ENCODE results near the gene PCSK5. TPM values are rescaled to one million over a fixed set of nuclear protein-coding genes. Genes with fewer than 3 reads are reported as not detected.

The PCSK5 gene
- total and polyA plus RNA-seq, 2 of the 8 experiments (the other 6 are each of a cell fraction or from before 2014, with no cell fraction given), result 5.5 to 10.7 TPM

GRCh38 chr9:76151267-76151666 lies 260.8 kb downstream of the PCSK5 start:
- H3K4ac ChIP-seq (replicated peaks; ENCODE audit: insufficient read length, low read depth, low read length), result no peak overlapping the region
- TF ChIP-seq NANOG (IDR thresholded peaks at IDR 0.05; ENCODE audit: insufficient read depth, low read depth, low read length, poor library complexity, severe bottlenecking) (no peak), POLR2AphosphoS5 (IDR thresholded peaks at IDR 0.05; ENCODE audit: low read depth, low read length) (no peak), TEAD4 (IDR thresholded peaks at IDR 0.05; ENCODE audit: low read depth, low read length) (no peak), EZH2 (IDR thresholded peaks at IDR 0.05; ENCODE audit: low read depth, low read length, severe bottlenecking) (no peak), USF2 (IDR thresholded peaks at IDR 0.05; ENCODE audit: low read length) (no peak)
- H3K23ac ChIP-seq (ENCODE audit: insufficient read length), result no peak overlapping the region
- no peaks in the 10 kb centered on the region for H3K9me3 ChIP-seq (ENCODE audit: insufficient read depth in 2 of 2, low read depth in 1 of 2, low read length in 1 of 2)
- no peak overlapping the region for H4K8ac ChIP-seq (ENCODE audit: extremely low read depth, insufficient read depth, low read length)
- 0 out of 7 replicates have a peak, but pooled peaks cover 0 to 3% (median 0%) of the 10 kb centered on the region in 4 experiments for H3K4me1 ChIP-seq (replicated peaks in 1 of 4; ENCODE audit: control insufficient read depth in 3 of 4, insufficient read depth in 4 of 4, low read length in 3 of 4)
- H2AFZ ChIP-seq (ENCODE audit: low read length), result no peak overlapping the region
- H2BK20ac ChIP-seq (ENCODE audit: low read length), result no peak overlapping the region
- no peak overlapping the region for H3K27ac ChIP-seq (ENCODE audit: low read depth, low read length)
- no peak overlapping the region for H2AK5ac ChIP-seq (ENCODE audit: low read depth, low read length)
- H3K4me3 ChIP-seq (ENCODE audit: extremely low read depth in 1 of 4, insufficient read depth in 2 of 4, low read depth in 3 of 4, low read length in 4 of 4), result no peak overlapping the region
- no peaks in the 10 kb centered on the region for H3K36me3 ChIP-seq (ENCODE audit: control insufficient read depth in 2 of 4, insufficient read depth in 4 of 4, low read length in 3 of 4)
- CTCF ChIA-PET (ENCODE audit: partially characterized antibody), result no interaction called here
- no peak overlapping the region for H3K14ac ChIP-seq (ENCODE audit: insufficient read length)
- H4K91ac ChIP-seq (replicated peaks; ENCODE audit: insufficient read length, low read length), result no peak overlapping the region
- FAIRE-seq, result no peak
- no peaks in the 10 kb centered on the region for H3K23me2 ChIP-seq (ENCODE audit: low read depth, low read length)
- DNase-seq (ENCODE audit: low read depth in 1 of 2, low spot score in 2 of 2), result no peak
- no peaks in the 10 kb centered on the region for H3K27me3 ChIP-seq (replicated peaks in 1 of 4; ENCODE audit: control insufficient read depth in 3 of 4, extremely low read depth in 1 of 4, insufficient read depth in 3 of 4, low read length in 3 of 4)
- H3K9ac ChIP-seq (replicated peaks in 1 of 4; ENCODE audit: extremely low read depth in 1 of 4, low read depth in 3 of 4, low read length in 3 of 4), result peak overlapping the region in 1 of 4 experiments; percentile 4; a peak in 1 of 7 replicates
- 75% methylated on average over 5 of the region's 5 CpGs; no CpG with 5 or more reads in 1 of the 2 experiments for WGBS, 2 experiments (ENCODE audit: extremely low coverage in 1 of 2, insufficient coverage in 1 of 2, insufficient read length in 1 of 2, insufficient replicate concordance in 2 of 2, low coverage in 1 of 2, low lambda C conversion rate in 2 of 2, missing lambda C conversion rate in 1 of 2)
- no peak overlapping the region for H2BK15ac ChIP-seq (ENCODE audit: low read length)
- no peak overlapping the region for H3K18ac ChIP-seq (ENCODE audit: extremely low read depth, low read length)
- no peak overlapping the region for H3K4me2 ChIP-seq (ENCODE audit: insufficient read depth in 1 of 2, low read depth in 2 of 2, low read length in 2 of 2)
- H3K79me2 ChIP-seq (ENCODE audit: control insufficient read depth in 1 of 2, insufficient read depth in 2 of 2, low read length in 2 of 2), result no peaks in the 10 kb centered on the region
- H3K79me1 ChIP-seq (ENCODE audit: low read depth, low read length), result no peaks in the 10 kb centered on the region
- no peak overlapping the region for H4K5ac ChIP-seq (ENCODE audit: insufficient read length, low read depth, low read length)
- no peak overlapping the region for H2BK5ac ChIP-seq (ENCODE audit: low read depth, low read length)
- no peak overlapping the region for H3K56ac ChIP-seq (replicated peaks; ENCODE audit: insufficient read length, low read depth, low read length)
- H2BK12ac ChIP-seq (ENCODE audit: low read depth, low read length), result no peak overlapping the region
- H4K20me1 ChIP-seq (replicated peaks in 1 of 2; ENCODE audit: control insufficient read depth in 1 of 2, insufficient read depth in 2 of 2, low read length in 2 of 2), result no peaks in the 10 kb centered on the region
- H2BK120ac ChIP-seq (replicated peaks; ENCODE audit: low read depth, low read length), result no peak overlapping the region
- POLR2A ChIA-PET (ENCODE audit: partially characterized antibody), result no interaction called here
